Left forelimb (tissue), 1 donor: ENCODE results near the gene ZNF644.

Source experiments
- DNase-seq: peaks from one replicate; pipeline ENCODE4 v3.0.0-alpha.2; 2018; ENCODE audit warnings: low spot score

ZNF644 gene

DNA sequence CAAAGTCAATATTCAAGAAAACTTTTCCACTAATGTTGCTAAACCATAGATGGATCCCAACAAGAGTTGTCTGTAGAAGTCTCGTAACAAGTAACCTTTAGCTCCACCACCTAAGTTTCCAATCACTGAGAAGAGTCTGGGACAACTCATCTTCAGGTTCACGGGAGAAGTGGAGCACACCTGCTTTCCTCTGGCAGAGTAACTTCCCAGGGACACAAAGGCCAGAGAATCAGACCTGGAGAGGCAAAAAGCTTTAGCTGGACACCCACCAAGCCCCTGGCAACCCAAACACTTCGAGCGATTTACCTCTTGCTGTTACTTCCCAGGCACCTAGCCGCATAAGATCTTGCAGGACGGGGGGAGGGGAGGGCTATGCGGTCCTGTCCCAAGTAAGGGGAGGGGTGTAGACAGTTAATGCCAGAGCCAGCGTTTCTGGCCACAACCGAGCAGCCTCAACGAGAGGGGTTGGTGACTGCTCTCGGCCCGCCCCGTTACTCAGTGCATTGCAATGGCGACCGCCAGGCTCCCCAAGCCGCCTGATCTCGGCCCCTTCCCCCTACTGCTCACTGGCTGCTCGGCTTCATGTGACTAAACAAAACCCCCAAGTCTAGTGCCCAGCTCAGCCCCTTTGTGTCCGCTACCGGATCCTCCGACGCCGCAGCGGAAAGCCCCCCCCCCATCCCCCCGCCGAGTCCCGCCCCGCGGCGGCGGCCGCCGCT lies 709 bp downstream of the ZNF644 start:
- DNase-seq, result peak; percentile 93

DNA sequence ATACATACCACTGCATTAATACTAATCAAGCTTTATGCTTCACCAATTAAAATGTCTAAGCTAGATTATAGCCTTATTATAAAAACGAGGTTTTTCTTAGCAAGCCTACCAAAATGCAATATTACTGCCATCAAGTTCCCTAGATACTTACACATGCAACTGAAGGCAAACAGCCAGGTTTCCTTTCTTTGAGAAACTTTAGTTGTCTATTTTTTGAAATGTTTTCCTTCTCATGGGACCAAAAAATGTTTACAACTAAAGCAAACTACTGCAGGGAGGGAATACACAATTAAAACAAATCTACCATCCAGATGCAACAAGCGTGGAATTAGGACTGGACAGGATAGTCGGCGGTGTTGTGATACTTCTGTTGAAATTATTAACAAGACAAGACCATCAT lies 1.3 kb downstream of the ZNF644 start:
- no peak for DNase-seq

DNA sequence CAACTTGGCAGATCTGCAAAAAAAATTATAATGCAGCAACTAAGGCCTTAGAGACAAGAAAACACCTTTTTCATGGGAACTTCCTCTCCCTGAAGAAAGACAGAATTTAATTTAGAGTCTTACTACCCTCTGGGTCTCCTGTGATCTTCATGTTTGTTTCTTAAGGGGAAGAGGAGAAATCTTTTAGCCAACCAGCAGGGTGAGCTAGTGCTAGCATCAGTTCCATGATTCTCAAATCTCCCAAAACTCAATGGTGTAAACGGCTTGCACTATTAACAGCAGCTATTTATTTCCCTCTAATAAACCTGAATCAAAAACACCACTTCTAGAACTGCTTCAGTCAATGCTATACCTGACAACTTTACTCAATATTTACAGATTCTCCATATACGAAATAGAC lies 3.8 kb downstream of the ZNF644 start:
- DNase-seq, result no peak

DNA sequence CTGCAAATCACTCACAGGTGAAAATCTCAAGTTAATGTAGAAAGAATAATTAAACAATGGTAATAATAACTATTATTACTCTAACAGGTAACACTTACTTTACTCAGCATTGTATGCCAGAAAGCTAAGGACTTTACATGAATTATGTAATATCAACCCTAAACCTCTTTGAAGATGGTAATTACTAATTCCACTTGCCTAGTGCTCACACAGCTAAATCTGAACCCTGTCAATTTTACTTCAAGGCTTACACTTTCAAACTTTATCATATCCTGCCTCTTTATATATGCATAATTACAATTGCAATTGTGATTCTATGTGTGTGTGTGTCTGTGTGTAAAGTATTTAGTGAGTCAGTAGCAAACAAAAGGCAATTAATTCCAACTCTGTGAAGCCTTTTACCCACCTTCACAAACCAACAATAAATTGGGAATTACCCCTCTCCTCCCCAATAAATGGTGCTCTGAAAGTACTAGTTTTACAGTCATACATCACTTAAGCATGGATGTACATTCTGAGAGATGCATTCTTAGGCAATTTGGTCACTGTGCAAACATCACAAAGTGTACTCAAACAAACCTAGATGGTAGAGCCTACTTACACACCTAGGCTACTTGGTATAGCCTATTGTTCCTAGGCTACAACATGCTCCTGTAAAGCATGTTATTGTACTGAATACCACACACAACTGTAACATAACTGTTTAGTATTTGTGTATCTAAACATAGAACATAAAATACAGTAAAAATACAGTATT lies 5.9 kb downstream of the ZNF644 start:
- no peak for DNase-seq

DNA sequence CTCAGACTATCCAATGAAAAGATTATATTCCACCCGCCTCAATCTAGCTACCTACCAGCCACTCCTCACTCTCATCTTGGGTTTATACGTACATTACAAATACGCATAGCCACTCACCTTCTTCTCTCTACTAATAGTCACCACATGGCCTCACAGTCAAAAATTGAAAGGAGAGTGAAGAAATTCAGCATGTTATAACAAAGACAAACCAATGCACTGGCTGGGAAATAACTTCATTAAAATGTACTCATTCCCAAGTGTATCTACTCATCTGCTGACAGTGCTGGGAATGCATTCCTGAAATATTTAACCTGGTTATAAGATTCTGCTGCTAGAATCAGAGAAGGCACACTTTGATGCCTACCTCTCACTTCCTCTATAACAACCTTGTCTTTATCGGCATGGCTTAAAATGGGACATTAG lies 6.5 kb downstream of the ZNF644 start:
- DNase-seq, result no peak

DNA sequence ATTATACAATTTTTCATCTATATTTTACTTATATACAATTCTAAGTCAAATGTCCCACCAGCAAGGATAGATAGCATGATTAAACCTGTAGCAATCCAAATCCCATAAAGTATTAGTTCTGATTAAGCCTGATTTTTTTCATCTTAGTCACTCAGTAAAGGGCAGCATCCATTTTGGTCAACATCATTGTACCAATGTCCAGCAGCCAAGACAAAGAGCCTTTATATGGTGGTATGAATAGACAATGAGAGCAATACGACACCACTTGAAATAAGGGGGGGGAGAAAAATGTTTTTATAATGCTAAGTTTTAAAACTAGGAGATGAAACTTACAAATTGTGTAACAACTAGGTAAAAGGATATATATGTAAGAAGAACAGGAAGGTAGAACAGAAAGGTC lies 7.4 kb downstream of the ZNF644 start:
- DNase-seq, result no peak

DNA sequence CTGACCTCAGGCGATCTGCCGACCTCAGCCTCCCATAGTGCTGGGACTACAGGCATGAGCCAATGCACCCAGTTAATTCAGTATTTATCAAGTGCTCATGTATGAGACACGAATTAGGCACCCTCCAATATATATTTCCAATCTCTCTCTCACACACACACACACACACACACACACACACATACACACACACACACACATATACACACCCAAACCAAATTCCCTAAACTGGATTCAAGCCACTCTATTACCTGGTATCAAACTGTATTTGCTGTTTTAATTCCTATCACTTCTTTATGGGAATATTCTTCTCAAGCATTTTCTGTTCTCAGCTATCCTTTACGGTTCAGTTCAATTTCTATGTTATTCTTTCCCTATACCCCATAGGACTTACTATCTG lies 8.5 kb downstream of the ZNF644 start:
- no peak for DNase-seq

DNA sequence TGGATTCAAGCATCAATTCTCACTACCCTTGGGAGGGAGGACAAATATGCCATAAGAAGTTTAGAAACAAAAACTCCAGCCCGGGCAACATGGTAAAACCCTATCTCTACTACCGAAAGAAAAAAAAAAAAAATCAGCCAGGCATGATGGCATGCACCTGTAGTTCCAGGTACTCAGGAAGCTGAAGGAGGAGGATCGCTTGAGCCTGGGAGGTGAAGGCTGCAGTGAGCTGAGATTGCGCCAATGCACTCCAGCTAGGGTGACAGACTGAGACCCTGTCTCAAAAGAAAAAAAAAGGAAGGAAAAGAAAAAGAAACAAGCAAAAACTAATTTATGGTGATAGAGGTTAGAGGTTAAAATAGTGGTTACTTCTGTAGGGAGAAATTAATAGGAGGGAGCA lies 9.6 kb downstream of the ZNF644 start:
- DNase-seq, result no peak

DNA sequence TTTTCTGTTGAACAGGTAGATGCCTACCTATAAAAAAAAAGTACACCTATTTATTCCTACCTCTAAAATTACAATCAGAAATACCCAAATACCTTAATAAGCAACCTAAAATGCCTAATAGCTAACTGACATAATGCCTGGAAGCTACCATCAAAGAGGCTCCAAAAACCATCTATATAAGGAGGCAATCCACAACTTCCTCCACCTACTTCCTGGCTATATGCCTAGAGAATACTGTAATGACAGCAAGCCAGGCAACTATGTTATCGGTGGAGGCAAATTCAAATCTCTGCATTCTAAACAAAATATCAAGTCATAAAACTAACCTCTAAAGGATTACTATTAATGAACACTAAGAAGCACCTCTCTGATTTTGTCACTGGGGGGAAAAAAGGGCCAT lies 10.1 kb downstream of the ZNF644 start:
- no peak for DNase-seq

DNA sequence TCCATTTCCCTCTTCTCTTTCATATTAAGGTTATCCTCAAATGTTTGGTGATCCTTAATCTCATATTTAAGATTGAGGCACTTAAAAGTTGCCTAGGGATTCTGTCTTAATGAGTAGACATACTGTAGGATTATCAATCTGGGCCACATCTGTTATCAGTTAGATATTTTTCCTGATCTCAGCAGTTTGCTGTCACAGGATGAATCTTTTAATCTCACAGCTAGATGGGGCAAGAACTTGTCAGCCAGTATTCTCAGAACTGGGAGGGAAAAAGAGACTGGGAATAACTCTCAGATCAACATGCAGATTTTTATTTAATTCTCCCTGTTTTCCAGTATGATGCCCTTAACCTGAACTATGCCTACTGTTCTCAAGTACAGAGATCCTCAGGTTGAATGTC lies 14.0 kb downstream of the ZNF644 start:
- DNase-seq, result no peak

DNA sequence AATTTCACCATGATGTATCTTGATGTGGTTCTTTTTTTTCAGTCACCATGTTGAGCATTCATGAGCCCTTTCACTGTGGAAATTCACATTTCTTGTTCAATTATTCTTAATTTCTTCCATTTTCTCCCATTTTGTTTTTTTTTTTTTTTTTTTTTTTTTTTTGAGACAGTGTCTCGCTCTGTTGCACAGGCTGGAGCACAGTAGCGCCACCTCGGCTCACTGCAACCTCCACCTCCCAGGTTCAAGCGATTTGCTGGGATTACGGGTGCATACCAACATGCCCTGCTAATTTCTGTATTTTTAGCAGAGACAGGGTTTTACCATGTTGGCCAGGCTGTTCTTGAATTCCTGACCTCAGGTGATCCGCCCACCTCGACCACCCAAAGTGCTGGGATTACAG lies 14.7 kb downstream of the ZNF644 start:
- DNase-seq, result no peak

DNA sequence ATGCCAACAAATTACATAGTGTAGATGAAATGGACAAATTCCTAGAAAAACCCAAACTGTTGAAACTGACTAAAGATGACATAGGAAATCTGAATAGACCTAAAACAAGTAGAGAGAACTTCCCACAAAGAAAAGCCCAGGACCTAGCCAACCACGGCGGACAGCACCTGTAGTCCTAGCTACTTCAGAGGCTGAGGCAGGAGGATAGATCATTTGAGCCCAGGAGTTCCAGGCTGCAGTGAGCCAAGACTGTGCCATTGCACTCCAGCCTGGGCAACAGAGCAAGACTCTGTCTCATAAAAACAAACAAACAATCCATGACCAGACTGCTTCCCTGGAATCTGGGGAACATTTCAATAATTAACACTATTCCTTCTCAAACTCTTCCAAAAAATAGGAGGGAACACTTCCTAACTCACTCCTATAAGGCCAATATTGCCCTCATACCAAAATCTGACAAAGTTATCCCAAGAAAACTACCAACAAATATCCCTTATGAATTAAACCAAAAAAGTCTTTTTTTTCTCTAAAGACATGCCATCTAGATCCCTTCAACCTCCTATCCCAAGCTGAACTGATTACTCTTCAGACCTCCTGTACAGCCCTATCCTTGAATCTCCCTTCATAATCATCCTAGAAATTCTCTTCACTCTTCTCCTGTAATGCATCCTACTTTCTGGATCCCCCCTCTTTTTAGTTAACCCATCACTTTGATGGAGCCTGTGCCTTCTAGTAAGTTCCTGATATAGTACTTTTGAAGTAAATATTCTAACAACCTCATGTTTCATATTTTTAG lies 15.5 kb downstream of the ZNF644 start:
- DNase-seq, result no peak

DNA sequence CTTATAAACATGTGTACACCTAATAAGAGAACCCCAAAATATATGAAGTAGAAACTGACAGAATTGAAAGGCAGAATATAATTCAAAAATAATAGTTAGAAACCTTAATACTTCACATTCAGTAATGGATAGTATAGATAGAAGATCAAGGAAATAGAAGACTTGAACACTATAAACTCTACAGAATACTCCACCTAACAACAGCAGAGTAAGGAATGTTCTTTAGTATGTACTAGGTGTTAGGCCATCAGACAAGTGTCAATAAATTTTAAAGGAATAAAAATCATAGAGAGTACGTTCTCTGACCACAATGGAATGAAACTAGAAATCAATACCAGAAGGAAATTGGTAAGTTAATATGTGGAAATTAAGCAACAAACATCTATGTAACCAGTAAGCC lies 16.6 kb downstream of the ZNF644 start:
- no peak for DNase-seq

DNA sequence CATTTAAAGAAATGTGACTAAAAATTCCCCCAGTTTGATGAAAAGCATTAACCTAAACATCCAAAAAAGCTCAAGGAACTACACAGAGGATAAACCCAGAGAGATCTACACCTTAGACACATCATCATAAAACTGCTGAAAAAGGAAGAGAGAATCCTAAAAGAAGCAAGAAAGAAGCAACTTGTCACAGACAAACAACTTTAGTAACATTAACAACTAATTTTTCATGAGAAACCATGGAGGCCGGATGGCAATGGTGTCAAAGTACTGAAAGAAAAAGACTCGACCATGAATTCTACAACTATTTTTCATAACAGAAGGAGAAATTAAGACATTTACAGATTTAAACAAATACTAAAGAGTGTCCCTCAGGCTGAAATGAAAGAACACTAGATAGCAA lies 17.7 kb downstream of the ZNF644 start:
- no peak for DNase-seq

DNA sequence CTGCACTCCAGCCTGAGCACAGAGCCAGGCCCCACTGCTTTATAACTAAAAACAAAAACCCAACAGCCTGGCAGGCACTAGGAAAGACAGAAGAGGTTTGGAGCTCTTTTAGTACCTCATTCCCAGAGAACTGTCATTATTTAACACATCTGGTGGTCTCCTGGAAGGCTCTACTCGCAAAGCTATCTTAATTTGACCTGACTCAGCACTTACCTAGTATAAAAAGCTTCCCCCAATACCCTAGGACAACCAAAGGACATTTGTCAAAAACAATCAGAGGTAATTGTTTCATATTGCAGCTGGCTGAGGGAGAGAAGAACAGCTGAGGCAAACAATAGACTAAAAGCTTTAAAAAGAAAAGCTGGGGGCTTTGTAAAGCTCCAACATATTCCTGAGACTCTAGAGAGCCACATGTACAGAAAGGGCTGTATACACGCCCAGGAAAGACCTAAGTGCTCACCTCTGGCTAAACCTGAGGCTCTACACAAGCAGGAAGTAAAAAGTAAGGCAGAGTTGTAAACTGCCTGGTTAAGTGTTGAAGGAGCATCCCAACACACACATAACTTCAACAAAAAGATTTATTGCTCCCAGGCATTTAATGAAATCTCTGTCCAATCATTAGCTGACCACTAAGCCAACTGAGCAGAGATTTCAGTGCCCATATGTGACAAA lies 25.0 kb downstream of the ZNF644 start:
- no peak for DNase-seq

DNA sequence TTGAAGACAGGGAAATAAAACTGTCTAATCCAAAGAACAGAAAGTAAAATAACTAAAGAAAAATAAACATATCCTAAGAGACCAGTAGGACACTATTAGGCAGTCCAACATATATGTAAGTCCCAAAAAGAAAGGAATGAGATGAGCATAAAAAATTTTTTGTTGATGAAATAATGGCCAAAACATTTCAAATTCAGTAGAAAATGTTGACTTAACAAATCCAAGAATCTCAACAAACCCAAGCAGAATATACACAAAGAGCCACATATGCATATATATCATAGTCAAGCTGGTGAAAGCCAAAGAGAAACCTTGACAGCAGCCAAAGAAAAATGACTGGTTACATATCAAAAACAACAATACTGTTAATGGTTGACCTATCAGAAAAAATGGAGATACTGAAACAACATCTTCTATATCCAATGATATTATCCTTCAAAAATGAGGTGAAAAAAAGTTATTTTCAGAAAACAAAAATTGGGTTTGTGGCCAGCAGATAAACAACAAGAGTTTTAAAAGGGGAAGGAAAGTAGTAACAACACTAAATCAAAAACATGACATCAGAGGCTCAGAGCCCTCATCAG lies 26.4 kb downstream of the ZNF644 start:
- no peak for DNase-seq

DNA sequence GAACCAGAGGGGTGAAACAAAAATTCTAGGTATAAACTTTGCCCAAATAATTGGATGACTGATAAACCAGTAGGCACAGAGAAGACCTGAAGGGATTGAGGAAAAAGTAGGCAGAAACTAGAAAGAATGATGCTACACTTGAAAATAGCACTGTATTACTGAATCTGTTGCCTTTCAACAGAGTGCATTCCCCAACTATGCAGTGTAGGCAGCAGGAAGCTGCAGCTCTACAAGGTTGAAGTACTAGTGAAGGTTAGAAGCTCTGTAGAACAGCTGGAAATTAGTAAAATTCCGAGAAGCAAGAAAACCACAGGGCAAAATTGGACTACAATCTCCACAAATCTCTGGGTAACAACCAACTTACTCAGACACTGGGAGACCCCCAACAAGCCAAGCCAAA lies 27.4 kb downstream of the ZNF644 start:
- DNase-seq, result no peak

DNA sequence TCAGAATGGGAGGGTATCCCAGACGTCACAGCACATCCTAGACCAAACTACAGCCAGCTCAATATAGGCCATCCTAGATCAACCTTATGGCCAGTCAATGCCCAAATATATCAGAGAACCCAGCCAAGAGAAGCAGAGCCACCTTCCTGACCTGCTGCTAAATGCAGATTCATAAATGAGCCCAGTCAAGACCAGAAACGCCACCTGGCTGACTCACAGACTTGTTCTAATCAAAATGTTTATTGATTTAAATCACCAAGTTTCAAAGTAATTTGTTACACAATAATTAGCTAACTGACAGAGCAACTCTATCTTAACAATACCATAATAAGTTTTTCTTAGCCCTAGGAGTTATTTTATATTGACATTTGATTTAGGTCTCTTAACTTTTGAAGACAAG lies 28.6 kb downstream of the ZNF644 start:
- no peak for DNase-seq

DNA sequence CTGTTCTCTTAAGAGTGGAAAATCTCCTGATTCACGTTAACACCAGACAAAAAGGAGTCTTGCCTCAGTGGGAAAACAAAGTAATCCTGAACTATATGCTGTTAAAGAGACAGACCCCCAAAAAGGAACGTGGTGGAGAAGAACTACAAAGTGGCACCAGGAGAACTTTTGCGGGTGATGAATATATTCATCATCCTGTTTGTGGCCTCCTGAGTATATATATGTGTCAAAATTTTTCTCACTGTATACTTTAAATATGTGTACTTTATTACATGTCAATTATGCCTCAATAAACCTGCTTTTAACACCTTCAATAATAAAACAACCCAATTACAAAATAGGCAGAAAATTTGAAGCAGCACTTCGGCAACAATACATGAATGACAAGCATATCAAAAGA lies 31.1 kb downstream of the ZNF644 start:
- DNase-seq, result no peak

DNA sequence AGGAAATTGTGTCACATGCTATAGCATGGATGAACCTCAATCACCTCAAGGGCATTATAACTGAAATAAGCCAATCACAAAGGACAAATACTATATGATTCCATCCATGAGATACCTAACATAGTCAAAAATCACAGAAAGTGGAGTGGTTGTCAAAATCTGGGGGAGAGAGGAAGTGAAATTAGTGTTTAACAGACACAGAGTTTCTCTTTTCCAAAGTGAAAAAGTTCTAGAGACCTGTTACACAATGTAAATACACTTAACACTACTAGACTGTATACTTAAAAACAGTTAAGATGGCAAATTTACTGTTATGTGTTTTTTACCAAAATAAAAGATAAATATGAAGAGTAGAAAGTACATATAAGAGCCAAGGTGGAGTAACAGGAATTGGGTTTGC lies 31.8 kb downstream of the ZNF644 start:
- no peak for DNase-seq

DNA sequence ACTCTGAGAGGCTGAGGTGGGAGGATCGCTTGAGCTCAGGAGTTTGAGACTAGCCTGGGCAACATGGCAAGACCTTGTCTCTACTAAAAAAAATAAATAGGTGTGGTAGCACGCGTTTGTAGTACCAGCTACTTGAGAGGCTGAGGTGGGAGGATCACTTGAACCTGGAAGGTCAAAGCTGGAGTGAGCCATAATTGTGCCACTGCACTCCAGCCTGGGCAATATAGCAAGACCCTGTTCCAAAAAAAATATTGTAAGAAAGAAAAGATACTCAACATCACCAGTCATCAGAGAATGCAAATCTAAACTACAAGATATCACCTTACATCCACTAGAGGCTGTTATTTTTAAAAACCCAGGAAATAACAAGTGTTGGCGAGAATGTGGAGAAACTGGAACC lies 32.5 kb downstream of the ZNF644 start:
- no peak for DNase-seq

DNA sequence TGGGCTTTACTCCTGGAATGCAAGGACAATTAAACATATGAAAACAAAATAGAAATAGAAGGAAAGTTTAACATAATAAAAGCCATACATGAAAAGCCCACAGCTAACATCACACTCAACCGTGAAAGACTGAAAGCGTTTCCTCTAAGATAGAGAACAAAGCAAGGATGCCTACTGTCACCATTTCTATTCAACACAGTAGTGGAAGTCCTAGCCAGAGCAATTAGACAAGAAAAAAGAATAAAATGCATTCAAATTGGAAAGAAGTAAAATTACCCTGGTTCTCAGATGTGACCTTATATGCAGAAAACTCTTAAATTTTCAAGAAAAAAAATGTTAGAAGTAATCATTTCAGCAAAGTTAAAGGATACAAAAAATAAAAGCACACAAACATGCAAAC lies 34.0 kb downstream of the ZNF644 start:
- DNase-seq, result no peak
